H1 (cell line): ENCODE results near the gene GDPD5. TPM values are rescaled to one million over a fixed set of nuclear protein-coding genes. Genes with fewer than 3 reads are reported as not detected.

ENCODE experiments used
- CBX5 ChIP-seq: fragments of 300-800, 300-1000 bp; sonication (generic); IDR thresholded peaks from 2 replicates; pipeline ENCODE4 v1.7.1; 2016; ENCODE audit warnings: antibody characterized with exemption, low read length, low read depth
- CBX8 ChIP-seq: fragments of 300-800, 300-1000 bp; sonication (generic); IDR thresholded peaks from 2 replicates; pipeline ENCODE4 v1.7.1; 2016; ENCODE audit warnings: low read depth, low read length, borderline replicate concordance
- CEBPB ChIP-seq: IDR thresholded peaks from 2 replicates; pipeline ENCODE4 v1.6.1; 2012; ENCODE audit warnings: low read depth, low read length
- CHD1 ChIP-seq: IDR thresholded peaks from 2 replicates; pipeline ENCODE4 v1.6.1; 2012; ENCODE audit warnings: low read depth, low read length, improper control_type of control experiment
- CHD7 ChIP-seq: fragments of 300-600 bp; sonication (generic); IDR thresholded peaks from 2 replicates; pipeline ENCODE4 v1.7.1; 2012; ENCODE audit warnings: low read length, moderate library complexity, mild to moderate bottlenecking, inconsistent platforms; ENCODE audit not compliant: insufficient replicate concordance
- GABPA ChIP-seq: IDR thresholded peaks from 2 replicates; pipeline ENCODE4 v1.6.1; 2011; ENCODE audit warnings: mild to moderate bottlenecking, low read length, moderate library complexity, borderline replicate concordance; ENCODE audit not compliant: insufficient read depth
- NANOG ChIP-seq: IDR thresholded peaks from 2 replicates; pipeline ENCODE4 v1.6.1; 2011; ENCODE audit warnings: low read length, low read depth, mild to moderate bottlenecking, inconsistent platforms; ENCODE audit not compliant: insufficient read depth, poor library complexity, severe bottlenecking
- NRF1 ChIP-seq: IDR thresholded peaks from 2 replicates; pipeline ENCODE4 v1.6.1; 2011; ENCODE audit warnings: mild to moderate bottlenecking, low read depth, low read length, improper control_type of control experiment
- SUZ12 ChIP-seq: fragments of 200-600 bp; sonication (generic); IDR thresholded peaks from 2 replicates; pipeline ENCODE4 v1.6.1; 2012; ENCODE audit warnings: mild to moderate bottlenecking, inconsistent platforms, low read length, moderate library complexity, mixed read lengths
- TAF7 ChIP-seq: optimal IDR thresholded peaks from 2 replicates; pipeline ENCODE3; 2011; ENCODE audit warnings: low read depth, mild to moderate bottlenecking, inconsistent platforms, low read length, moderate library complexity, borderline replicate concordance
- polyA plus RNA-seq, 7 experiments: library from polyadenylated mRNA; depleted of rRNA in 3 of 7; stranded (reverse) in 5 of 7; unstranded in 2 of 7; fragments of >200 nt in 5 of 7; fragments of 200-250 nt in 2 of 7; gene quantifications; 1 replicate in 5 of 7; 2 replicates in 1 of 7; 4 replicates in 1 of 7; pipeline versions ENCODE4 v1.2.1 to v1.2.3, GENCODE V29; 2011 to 2013; ENCODE audit warnings: missing spikeins in 2 of 7, mixed read lengths in 2 of 7
- total RNA-seq: library from RNA; stranded (reverse); fragmentation: NEBNext Ultra II Directional; extraction: Animal tissue kit (Norgen Biotek cat#: 25700); gene quantifications from 2 replicates; pipeline ENCODE4 v1.2.1, GENCODE V29; 2021

The GDPD5 gene
- total and polyA plus RNA-seq, 2 of the 8 experiments (the other 6 are each of a cell fraction or from before 2014, with no cell fraction given) = 7.8 to 8.6 TPM

GRCh38 chr11:75563978-75564552 lies 38.3 kb upstream of the GDPD5 start (continued):
- TF ChIP-seq CHD7 (no peak), CHD1 (no peak), SUZ12 (no peak), NRF1 (no peak), CBX8 (no peak), GABPA (no peak), TAF7 (peak; percentile 76), CEBPB (no peak), NANOG (no peak), CBX5 (no peak)
